Epidermal melanocyte (primary cell): ENCODE measurements around the gene UXT.
"Not testable (repeated sequence)": the region's sequence is repeated elsewhere in the genome, so short reads cannot be mapped to it uniquely, and the experiment has no call there.

Source experiments
- DNase-seq: peaks from one replicate; pipeline ENCODE4 v3.0.0; 2011; ENCODE audit warnings: low spot score; ENCODE audit not compliant: insufficient read length

UXT gene

GRCh38 chrX:47658684-47659420 is at the start of gene UXT:
UXT (minus strand) TSS chrX:47659180; CDS start chrX:47658927, 253 bp downstream.
- DNase-seq, result peak; percentile 46

- no peak for DNase-seq
Measured at GRCh38 chrX:47707031-47707780, 48.2 kb upstream of the UXT start.

GRCh38 chrX:47706575-47706974 is 47.6 kb upstream of the UXT start:
- DNase-seq, result no peak

- no peak for DNase-seq
Measured at GRCh38 chrX:47704736-47705135, 45.8 kb upstream of the UXT start.

- DNase-seq, result no peak
Measured at GRCh38 chrX:47697181-47697580, 38.2 kb upstream of the UXT start.

GRCh38 chrX:47690175-47690574 is 31.2 kb upstream of the UXT start:
- DNase-seq, result no peak

- DNase-seq, result no peak
Measured at GRCh38 chrX:47687263-47687662, 28.3 kb upstream of the UXT start.

GRCh38 chrX:47683829-47684205 is 24.8 kb upstream of the UXT start:
- no peak for DNase-seq

- DNase-seq, result no peak
Measured at GRCh38 chrX:47683184-47683828, 24.3 kb upstream of the UXT start.

GRCh38 chrX:47675959-47676859 is 17.2 kb upstream of the UXT start:
- DNase-seq, result not testable (repeated sequence)

- no peak for DNase-seq
Measured at GRCh38 chrX:47674776-47675175, 15.8 kb upstream of the UXT start.

- not testable (repeated sequence) for DNase-seq
Measured at GRCh38 chrX:47665797-47666196, 6.8 kb upstream of the UXT start.

GRCh38 chrX:47664737-47665136 is 5.8 kb upstream of the UXT start:
- no peak for DNase-seq

- DNase-seq, result no peak
Measured at GRCh38 chrX:47662144-47662657, 3.2 kb upstream of the UXT start.

GRCh38 chrX:47661539-47661938 is 2.6 kb upstream of the UXT start:
- no peak for DNase-seq

- no peak for DNase-seq
Measured at GRCh38 chrX:47659421-47659726, 394 bp upstream of the UXT start.

GRCh38 chrX:47658301-47658683 is 688 bp downstream of the UXT start:
- DNase-seq, result no peak

GRCh38 chrX:47651043-47651905 is 7.7 kb downstream of the UXT start:
- DNase-seq, result no peak

GRCh38 chrX:47650164-47651042 is 8.6 kb downstream of the UXT start, which contains the start of gene ELK1:
ELK1 (minus strand) TSS chrX:47650563; CDS start chrX:47641441, 9,122 bp downstream.
- peak; percentile 74 for DNase-seq
